Astrocyte (in vitro differentiated cells and primary cell): ENCODE measurements around the gene SLC9A3. TPM values are rescaled to one million over a fixed set of nuclear protein-coding genes. Genes with fewer than 3 reads are reported as not detected.

Experiments
- DNase-seq: peaks from one replicate; pipeline ENCODE4 v3.0.0-alpha.2; 2010; ENCODE audit warnings: low read depth
- FAIRE-seq: peaks from 2 replicates; lab custom pipeline; 2011; peaks lifted over from hg19 to GRCh38; lab: Jason Lieb, UNC
- H2AFZ ChIP-seq: 2 replicates; pipeline ENCODE4 v1.6.0; 2012; ENCODE audit warnings: low read depth, low read length, inconsistent platforms
- H3K27ac ChIP-seq: 2 replicates; pipeline ENCODE4 v1.5.1; 2011; ENCODE audit warnings: low read depth, low read length, inconsistent platforms
- H3K27me3 ChIP-seq: 2 replicates; pipeline ENCODE4 v1.6.0; 2011; ENCODE audit warnings: low read length, inconsistent platforms; ENCODE audit not compliant: insufficient read depth
- H3K36me3 ChIP-seq: 2 replicates; pipeline ENCODE4 v1.5.1; 2011; ENCODE audit warnings: low read length, inconsistent platforms; ENCODE audit not compliant: insufficient read depth
- H3K4me1 ChIP-seq: 2 replicates; pipeline ENCODE4 v1.5.1; 2011; ENCODE audit warnings: low read length, inconsistent platforms; ENCODE audit not compliant: insufficient read depth
- H3K4me2 ChIP-seq: 2 replicates; pipeline ENCODE4 v1.6.0; 2012; ENCODE audit warnings: low read length, inconsistent platforms
- H3K4me3 ChIP-seq: 2 replicates; pipeline ENCODE4 v1.5.1; 2011; ENCODE audit warnings: low read depth, mild to moderate bottlenecking, low read length, inconsistent platforms; ENCODE audit not compliant: insufficient read depth
- H3K79me2 ChIP-seq: 2 replicates; pipeline ENCODE4 v1.6.0; 2012; ENCODE audit warnings: mild to moderate bottlenecking, low read length, inconsistent platforms; ENCODE audit not compliant: insufficient read depth
- H3K9ac ChIP-seq: 2 replicates; pipeline ENCODE4 v1.6.0; 2012; ENCODE audit warnings: mild to moderate bottlenecking, low read length, inconsistent platforms
- H3K9me3 ChIP-seq: 2 replicates; pipeline ENCODE4 v1.5.1; 2012; ENCODE audit warnings: low read depth, mild to moderate bottlenecking, low read length, inconsistent platforms; ENCODE audit not compliant: insufficient read depth
- H4K20me1 ChIP-seq: 2 replicates; pipeline ENCODE4 v1.6.0; 2012; ENCODE audit warnings: low read length, inconsistent platforms; ENCODE audit not compliant: insufficient read depth
- H3K27ac Mint-ChIP-seq: one replicate; pipeline ENCODE4 v1.8.0; 2021; ENCODE audit warnings: mild to moderate bottlenecking, mixed read lengths; ENCODE audit not compliant: unreplicated experiment
- H3K27me3 Mint-ChIP-seq: one replicate; pipeline ENCODE4 v1.8.0; 2021; ENCODE audit warnings: low read depth, mixed read lengths; ENCODE audit not compliant: unreplicated experiment
- H3K36me3 Mint-ChIP-seq: one replicate; pipeline ENCODE4 v1.8.0; 2021; ENCODE audit warnings: low read depth, mixed read lengths; ENCODE audit not compliant: unreplicated experiment
- H3K4me1 Mint-ChIP-seq: one replicate; pipeline ENCODE4 v1.8.0; 2021; ENCODE audit warnings: low read depth, mixed read lengths; ENCODE audit not compliant: unreplicated experiment
- H3K4me3 Mint-ChIP-seq: one replicate; pipeline ENCODE4 v1.8.0; 2021; ENCODE audit warnings: mild to moderate bottlenecking, moderate library complexity, mixed read lengths; ENCODE audit not compliant: unreplicated experiment
- H3K9me3 Mint-ChIP-seq: one replicate; pipeline ENCODE4 v1.8.0; 2021; ENCODE audit warnings: mild to moderate bottlenecking, mixed read lengths; ENCODE audit not compliant: unreplicated experiment
- EZH2 ChIP-seq: IDR thresholded peaks from 2 replicates; pipeline ENCODE4 v1.6.1; 2012; ENCODE audit warnings: mild to moderate bottlenecking, low read length, inconsistent platforms; ENCODE audit not compliant: insufficient read depth
- total RNA-seq: library from RNA; stranded (reverse); gene quantifications from 2 replicates; pipeline ENCODE4 v1.2.1, GENCODE V29; 2021
- TF ChIP-seq, protein P1 (sequence below): IDR thresholded peaks from 2 replicates; pipeline ENCODE4 v1.5.1; 2011; ENCODE audit warnings: low read depth, mild to moderate bottlenecking, inconsistent platforms, low read length, moderate library complexity; ENCODE audit not compliant: insufficient read depth

SLC9A3 gene
- total RNA-seq, 1 donor from 2014 or later, result 1.0 TPM

DNA sequence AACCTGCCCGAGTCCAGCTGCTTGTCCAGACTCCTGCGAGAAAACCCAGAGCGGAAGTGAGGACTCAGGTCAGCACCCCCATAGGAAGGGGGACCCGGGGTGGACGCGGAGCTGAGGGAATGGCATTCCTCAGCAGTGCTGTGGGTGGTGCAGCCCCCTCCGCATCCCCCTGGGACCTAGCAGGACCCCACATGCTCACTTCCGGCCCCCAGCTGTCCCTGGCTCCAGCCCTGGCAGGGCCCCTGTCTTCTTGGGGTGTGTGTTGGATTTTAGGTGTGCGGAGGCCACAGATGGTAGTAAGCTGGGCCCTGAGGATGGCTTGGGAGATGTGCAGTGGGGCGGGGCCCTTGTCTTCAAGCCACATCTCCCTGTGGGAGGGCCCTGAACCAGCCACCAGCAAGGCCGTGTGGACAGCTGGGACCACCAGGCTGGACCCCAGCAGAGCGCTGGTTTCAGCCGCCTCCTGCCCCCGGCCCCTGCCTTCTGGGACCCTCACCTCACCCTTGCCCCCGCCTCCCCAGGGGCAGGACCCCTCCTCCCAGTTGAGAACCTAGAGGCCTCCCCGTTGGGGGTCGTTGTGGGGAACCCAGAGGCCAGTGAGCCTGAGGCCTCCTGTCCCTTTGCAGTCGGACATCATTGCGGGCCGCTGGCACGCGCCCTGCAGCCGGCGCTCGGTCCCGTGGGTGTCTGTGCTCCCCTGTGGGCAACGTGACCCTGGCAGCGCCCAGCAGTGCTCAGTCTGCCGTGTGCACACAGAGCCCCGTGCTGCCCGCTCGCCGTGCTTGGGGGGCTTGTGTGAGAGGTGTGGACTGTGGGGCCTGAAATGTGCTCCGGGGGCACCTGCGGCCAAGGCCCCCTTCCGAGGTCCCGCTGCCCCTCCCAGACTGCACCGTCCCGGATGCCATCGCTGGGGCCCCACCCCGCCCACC is 10.8 kb upstream of the SLC9A3 start:
- Mint-ChIP-seq H3K27me3 (peaks cover 60% of the 10 kb centered on the region), H3K4me1 (no peaks in the 10 kb centered on the region), H3K4me3 (no peak overlapping the region), H3K36me3 (no peaks in the 10 kb centered on the region), H3K27ac (no peak overlapping the region), H3K9me3 (no peaks in the 10 kb centered on the region)
- H3K9ac ChIP-seq, result no peak overlapping the region
- DNase-seq (no peak), FAIRE-seq (no peak)
- H3K4me3 ChIP-seq, result no peak overlapping the region
- H4K20me1 ChIP-seq, result no peaks in the 10 kb centered on the region
- H3K27me3 ChIP-seq, result peaks cover 40% of the 10 kb centered on the region
- no peaks in the 10 kb centered on the region for H3K36me3 ChIP-seq
- H3K4me2 ChIP-seq, result no peak overlapping the region
- H2AFZ ChIP-seq, result no peak overlapping the region
- H3K79me2 ChIP-seq, result no peaks in the 10 kb centered on the region
- no peaks in the 10 kb centered on the region for H3K4me1 ChIP-seq
- no peak overlapping the region for H3K27ac ChIP-seq
- TF ChIP-seq, protein P1, sequence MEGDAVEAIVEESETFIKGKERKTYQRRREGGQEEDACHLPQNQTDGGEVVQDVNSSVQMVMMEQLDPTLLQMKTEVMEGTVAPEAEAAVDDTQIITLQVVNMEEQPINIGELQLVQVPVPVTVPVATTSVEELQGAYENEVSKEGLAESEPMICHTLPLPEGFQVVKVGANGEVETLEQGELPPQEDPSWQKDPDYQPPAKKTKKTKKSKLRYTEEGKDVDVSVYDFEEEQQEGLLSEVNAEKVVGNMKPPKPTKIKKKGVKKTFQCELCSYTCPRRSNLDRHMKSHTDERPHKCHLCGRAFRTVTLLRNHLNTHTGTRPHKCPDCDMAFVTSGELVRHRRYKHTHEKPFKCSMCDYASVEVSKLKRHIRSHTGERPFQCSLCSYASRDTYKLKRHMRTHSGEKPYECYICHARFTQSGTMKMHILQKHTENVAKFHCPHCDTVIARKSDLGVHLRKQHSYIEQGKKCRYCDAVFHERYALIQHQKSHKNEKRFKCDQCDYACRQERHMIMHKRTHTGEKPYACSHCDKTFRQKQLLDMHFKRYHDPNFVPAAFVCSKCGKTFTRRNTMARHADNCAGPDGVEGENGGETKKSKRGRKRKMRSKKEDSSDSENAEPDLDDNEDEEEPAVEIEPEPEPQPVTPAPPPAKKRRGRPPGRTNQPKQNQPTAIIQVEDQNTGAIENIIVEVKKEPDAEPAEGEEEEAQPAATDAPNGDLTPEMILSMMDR, result no peak
- no peak for TF ChIP-seq EZH2
- no peaks in the 10 kb centered on the region for H3K9me3 ChIP-seq

DNA sequence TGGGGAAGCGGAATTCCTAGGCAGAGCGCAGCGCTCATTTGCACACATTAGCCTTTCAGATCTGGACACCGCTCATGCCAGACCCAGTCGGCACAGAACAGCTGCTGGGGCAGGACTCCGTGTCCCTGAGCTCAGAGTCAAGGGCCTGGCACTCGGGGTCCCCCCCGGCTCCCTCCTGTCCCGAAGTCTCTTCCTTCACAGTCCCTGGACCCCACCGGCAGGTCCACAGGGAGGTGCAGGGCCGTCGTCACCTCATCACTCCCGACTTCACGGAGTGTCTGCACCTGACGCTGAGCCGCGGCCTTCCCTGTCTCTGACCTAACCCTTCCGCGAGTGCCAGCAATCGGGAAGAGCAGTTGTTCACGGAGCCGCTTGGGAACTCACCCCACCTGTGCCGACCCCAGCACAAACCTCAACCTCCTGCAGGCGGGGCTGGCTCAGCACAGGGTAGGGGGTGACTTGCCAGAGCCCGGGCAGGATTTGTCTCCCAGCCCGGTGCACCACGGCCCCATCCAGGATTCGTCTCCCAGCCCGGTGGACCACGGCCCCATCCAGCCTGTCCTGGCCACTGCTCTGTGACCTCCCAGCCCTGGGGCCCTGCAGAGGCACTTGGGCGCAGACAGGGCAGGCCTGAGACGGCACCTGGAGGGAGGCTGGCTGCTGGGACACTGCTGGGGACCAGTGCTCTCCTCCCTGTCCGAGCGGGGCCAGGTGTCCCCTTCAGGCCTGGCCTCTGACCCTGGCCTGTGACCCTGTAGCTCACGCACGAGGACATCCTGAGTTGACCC is 9.9 kb upstream of the SLC9A3 start:
- no peak for DNase-seq
- H3K27me3 Mint-ChIP-seq, result peaks cover 67% of the 10 kb centered on the region
- H3K27ac Mint-ChIP-seq, result no peak overlapping the region
- H2AFZ ChIP-seq, result no peak overlapping the region
- H3K27ac ChIP-seq, result no peak overlapping the region
- no peak for TF ChIP-seq EZH2
- TF ChIP-seq, protein P1, result no peak
- H3K4me1 Mint-ChIP-seq, result no peaks in the 10 kb centered on the region
- H3K4me3 ChIP-seq, result no peak overlapping the region
- no peaks in the 10 kb centered on the region for H3K36me3 Mint-ChIP-seq
- H4K20me1 ChIP-seq, result no peaks in the 10 kb centered on the region
- no peaks in the 10 kb centered on the region for H3K9me3 ChIP-seq
- no peaks in the 10 kb centered on the region for H3K9me3 Mint-ChIP-seq
- H3K36me3 ChIP-seq, result no peaks in the 10 kb centered on the region
- no peak overlapping the region for H3K4me2 ChIP-seq
- H3K27me3 ChIP-seq, result peaks cover 40% of the 10 kb centered on the region
- H3K79me2 ChIP-seq, result no peaks in the 10 kb centered on the region
- H3K4me3 Mint-ChIP-seq, result no peak overlapping the region
- H3K4me1 ChIP-seq, result no peaks in the 10 kb centered on the region
- H3K9ac ChIP-seq, result no peak overlapping the region
- no peak for FAIRE-seq
